HG02970 (cell line): ENCODE results near the gene RTP4.
A peak's percentile ranks its signal among the peaks of the same experiment; 100 is the strongest.

Experiments used
- ATAC-seq: cut with Tn5 transposase; IDR thresholded peaks from one replicate; pipeline ENCODE4 v1.9.1; 2021; ENCODE audit warnings: mild to moderate bottlenecking, moderate library complexity, moderate number of reproducible peaks; ENCODE audit not compliant: unreplicated experiment, low FRiP score

The RTP4 gene

GRCh38 chr3:187368251-187369088, at the start of gene RTP4:
Gene RTP4, plus strand, starts transcription at chr3:187368385. Its CDS starts 57 bp downstream, at chr3:187368442.
- ATAC-seq: peak; percentile 96

- ATAC-seq: no peak
Observed at GRCh38 chr3:187318819-187319616, 49.2 kb upstream of the RTP4 start.

- peak; percentile 71 for ATAC-seq
Observed at GRCh38 chr3:187319699-187320302, 48.4 kb upstream of the RTP4 start.

GRCh38 chr3:187321766-187322165, 46.4 kb upstream of the RTP4 start:
- ATAC-seq: no peak

- no peak for ATAC-seq
Observed at GRCh38 chr3:187322291-187322690, 45.9 kb upstream of the RTP4 start.

- ATAC-seq: no peak
Observed at GRCh38 chr3:187323091-187323490, 45.1 kb upstream of the RTP4 start.

GRCh38 chr3:187325632-187326031, 42.6 kb upstream of the RTP4 start:
- no peak for ATAC-seq

- no peak for ATAC-seq
Observed at GRCh38 chr3:187327845-187328244, 40.3 kb upstream of the RTP4 start.

- no peak for ATAC-seq
Observed at GRCh38 chr3:187328691-187329090, 39.5 kb upstream of the RTP4 start.

- no peak for ATAC-seq
Observed at GRCh38 chr3:187334904-187335303, 33.3 kb upstream of the RTP4 start.

GRCh38 chr3:187336322-187336721, 31.9 kb upstream of the RTP4 start:
- ATAC-seq: no peak

- no peak for ATAC-seq
Observed at GRCh38 chr3:187340578-187340977, 27.6 kb upstream of the RTP4 start.

GRCh38 chr3:187342255-187342654, 25.9 kb upstream of the RTP4 start:
- ATAC-seq: no peak

- ATAC-seq: no peak
Observed at GRCh38 chr3:187343670-187344069, 24.5 kb upstream of the RTP4 start.

GRCh38 chr3:187352581-187353575, 15.3 kb upstream of the RTP4 start:
- no peak for ATAC-seq

GRCh38 chr3:187358068-187358467, 10.1 kb upstream of the RTP4 start:
- ATAC-seq: no peak

- no peak for ATAC-seq
Observed at GRCh38 chr3:187359798-187360486, 8.2 kb upstream of the RTP4 start.

GRCh38 chr3:187360596-187360995, 7.6 kb upstream of the RTP4 start:
- no peak for ATAC-seq

GRCh38 chr3:187361835-187362234, 6.3 kb upstream of the RTP4 start:
- no peak for ATAC-seq
